Measurements from ENCODE around the gene MRPS18A.

MRPS18A gene

GRCh38 chr6:43699564-43700186 is 12.1 kb upstream of the MRPS18A start:
- DNase-seq (ENCODE audit: insufficient read length, low spot score) (no peak), FAIRE-seq (no peak)

GRCh38 chr6:43698584-43699349 is 11.2 kb upstream of the MRPS18A start:
- FAIRE-seq = no peak
- no peak for DNase-seq (ENCODE audit: insufficient read length, low spot score)

DNA sequence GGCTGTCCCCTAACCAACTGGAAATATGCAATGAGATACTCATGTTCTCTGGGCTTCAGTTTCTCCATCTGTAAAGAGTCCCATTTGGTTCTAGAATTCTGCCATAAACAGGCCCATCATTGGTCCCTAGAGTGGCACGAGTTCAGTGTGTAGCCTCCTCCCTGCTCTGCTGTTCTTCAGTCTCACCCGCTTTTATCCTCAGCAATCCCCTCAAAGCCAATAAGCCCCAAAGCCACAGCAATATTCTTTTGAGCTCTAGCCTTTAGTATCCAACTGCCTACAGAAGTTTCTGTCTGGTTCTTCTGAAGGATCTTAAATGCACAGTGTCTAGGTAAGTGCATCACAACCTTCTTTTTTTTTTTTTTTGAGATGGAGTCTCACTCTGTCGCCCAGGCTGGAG is 9.8 kb upstream of the MRPS18A start:
- no peak for FAIRE-seq
- no peak for DNase-seq (ENCODE audit: insufficient read length, low spot score)

- no peak for FAIRE-seq
- no peak for DNase-seq (ENCODE audit: insufficient read length, low spot score)
These were observed 8.3 kb upstream of the MRPS18A start for GRCh38 chr6:43695967-43696291.

DNA sequence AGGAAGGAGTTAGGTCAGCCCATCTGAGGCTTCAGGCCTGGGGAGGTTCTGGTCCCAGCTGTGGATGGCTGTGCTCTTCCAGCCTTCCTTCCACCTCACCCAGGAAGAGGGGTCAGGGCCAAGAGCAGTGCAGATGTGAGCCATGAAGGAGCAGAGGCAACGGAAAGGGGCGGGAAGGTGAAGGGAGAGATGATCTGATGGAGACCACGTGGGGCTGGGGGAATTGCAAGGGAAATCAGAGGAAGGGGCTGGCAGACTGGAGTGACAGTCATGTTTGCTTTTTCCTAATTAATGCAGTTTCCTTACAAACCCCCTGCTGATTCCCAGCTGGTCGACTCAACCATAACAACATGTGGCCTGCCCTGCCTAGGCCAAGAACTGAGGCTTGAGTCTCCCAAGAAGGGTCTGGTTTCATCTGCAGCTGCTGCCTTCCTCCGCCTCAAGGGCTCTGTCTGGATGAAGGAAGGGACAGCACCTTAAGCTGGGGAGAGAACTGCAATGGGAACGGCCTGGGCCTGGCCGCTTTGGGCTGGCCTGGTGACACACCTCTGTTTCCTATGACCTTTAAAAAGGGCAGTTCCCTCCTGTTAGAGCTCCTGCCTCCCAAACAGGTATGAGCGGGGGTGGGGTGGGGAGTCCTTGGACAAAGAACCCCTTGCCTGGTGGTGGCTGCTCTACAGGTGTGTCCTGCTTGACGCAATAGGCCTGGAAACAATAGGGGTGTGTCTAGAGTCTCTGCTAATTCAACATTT is 7.8 kb upstream of the MRPS18A start:
- DNase-seq (ENCODE audit: insufficient read length, low spot score) (no peak), FAIRE-seq (no peak)

DNA sequence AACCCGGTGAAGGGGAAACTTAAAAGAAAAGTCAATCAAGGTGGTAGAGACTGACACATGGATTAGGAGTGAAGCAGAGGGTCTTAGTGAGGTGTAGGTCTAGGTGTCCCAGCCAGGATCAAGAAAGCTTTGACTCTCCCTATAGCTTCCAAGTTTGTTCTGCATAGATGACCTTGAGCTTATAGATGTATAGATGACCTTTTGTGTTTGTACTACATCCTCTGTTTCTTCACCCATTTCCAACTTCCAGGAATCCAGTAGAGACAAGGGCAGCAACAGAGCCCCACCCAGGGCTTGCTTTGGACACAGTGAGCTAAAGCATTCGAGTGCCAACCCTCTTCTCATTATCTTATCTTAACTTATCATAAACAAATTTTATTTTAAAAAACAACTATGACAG is 1.8 kb upstream of the MRPS18A start:
- FAIRE-seq (no peak), DNase-seq (ENCODE audit: insufficient read length, low spot score) (no peak)

GRCh38 chr6:43687079-43687436 is 533 bp downstream of the MRPS18A start:
- DNase-seq (ENCODE audit: insufficient read length, low spot score) (no peak), FAIRE-seq (no peak)

GRCh38 chr6:43683708-43684455 is 3.7 kb downstream of the MRPS18A start:
- FAIRE-seq = peak; percentile 44
- DNase-seq (ENCODE audit: insufficient read length, low spot score) = no peak

- no peak for FAIRE-seq
- DNase-seq (ENCODE audit: insufficient read length, low spot score) = no peak
These were observed 4.7 kb downstream of the MRPS18A start for GRCh38 chr6:43682724-43683429.

GRCh38 chr6:43681303-43681702 is 6.3 kb downstream of the MRPS18A start:
- DNase-seq (ENCODE audit: insufficient read length, low spot score) (no peak), FAIRE-seq (no peak)

- DNase-seq (ENCODE audit: insufficient read length, low spot score) = no peak
- FAIRE-seq = no peak
These were observed 7.0 kb downstream of the MRPS18A start for GRCh38 chr6:43680308-43681200.

DNA sequence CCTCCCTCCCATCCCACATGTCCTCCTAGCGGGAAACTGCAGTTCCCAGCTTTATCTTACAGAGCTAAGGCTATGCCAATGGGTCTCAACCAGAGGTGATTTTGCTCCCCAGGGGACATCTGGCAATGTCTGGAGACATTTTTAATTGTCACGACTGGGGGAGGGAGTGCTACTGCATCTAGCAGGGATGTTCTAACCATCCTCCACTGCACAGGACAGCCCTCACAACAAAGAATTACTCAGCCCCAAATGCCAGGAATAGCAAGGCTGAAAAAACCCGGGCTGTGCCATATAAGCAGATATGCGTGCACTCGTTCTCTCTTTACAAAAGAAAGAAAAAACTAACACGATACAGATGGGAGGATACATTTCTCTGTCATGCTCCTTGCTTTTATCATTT is 8.5 kb downstream of the MRPS18A start:
- no peak for FAIRE-seq
- no peak for DNase-seq (ENCODE audit: insufficient read length, low spot score)

GRCh38 chr6:43678341-43678740 is 9.2 kb downstream of the MRPS18A start:
- no peak for DNase-seq (ENCODE audit: insufficient read length, low spot score)
- FAIRE-seq = no peak

DNA sequence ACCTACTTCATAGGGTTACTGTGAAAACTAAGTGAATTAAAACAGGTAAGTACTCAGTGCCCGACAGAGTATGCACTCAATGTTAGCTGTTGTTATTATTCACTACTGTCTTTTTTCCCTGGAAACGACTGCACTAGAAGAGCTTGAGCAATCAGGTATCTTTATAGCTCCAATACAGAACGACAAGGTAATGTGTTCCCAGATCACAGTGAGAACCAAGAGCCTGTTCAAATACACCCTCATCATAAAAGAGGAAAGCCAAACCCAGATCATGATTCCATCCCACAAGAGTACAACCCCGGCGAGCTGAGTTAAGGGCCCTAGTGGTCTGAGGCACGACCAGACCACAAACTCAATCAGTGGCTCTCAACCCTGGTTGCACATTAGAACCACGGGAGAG is 9.8 kb downstream of the MRPS18A start:
- DNase-seq (ENCODE audit: insufficient read length, low spot score) (no peak), FAIRE-seq (no peak)

DNA sequence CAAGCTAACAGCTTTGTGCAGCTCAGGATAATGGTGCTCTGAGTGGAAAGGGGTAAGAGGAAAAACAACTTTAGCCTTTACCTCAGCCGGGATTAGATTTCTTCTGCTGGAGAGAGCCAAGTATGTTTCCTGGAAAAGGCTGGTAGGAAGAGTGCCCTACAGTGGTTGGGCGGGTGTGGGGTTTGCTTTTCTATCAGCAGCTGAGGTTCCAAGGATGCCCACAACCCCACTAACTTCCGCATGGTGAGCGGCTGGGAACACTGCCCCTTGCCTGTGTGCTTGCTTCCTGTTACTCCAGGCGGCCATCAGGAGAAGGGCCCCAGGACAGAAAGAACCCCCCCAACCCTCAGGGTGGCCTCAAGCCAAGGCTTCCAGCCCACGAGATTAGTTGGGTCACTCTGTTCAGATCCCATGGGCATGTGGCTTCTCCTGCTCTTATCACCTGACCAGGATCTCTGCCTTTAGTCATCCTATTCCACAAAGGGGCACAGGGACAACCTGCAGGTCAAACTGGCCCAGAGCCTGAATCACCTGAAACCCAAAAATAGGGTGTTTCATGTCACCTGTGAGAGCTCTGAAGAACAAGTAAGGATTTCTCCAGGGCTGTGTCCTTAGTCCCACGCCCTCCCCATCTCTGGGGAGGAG is 10.5 kb downstream of the MRPS18A start:
- DNase-seq (ENCODE audit: insufficient read length, low spot score) (no peak), FAIRE-seq (no peak)

DNA sequence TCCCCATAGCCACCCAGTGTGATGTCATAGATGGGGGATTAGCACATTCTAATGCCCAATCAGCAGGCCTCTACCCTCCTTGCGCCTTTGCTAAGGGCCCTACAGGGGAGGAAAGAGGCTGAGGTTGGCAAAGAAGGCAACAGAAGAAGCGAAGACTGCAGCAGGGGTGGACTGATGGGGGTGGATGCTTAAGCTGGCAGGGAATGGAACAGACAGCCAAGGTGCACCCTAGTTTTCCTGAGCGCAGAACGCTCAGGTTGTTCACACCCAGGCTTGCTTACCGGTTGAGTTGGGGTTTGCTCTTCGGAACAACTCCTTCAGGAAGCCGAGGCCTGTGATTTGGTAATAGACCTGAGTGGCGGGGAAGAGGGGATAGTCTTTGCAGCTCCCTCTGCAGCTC is 12.7 kb downstream of the MRPS18A start:
- no peak for DNase-seq (ENCODE audit: insufficient read length, low spot score)
- FAIRE-seq = no peak

- FAIRE-seq (no peak), DNase-seq (ENCODE audit: insufficient read length, low spot score) (no peak)
These were observed 13.3 kb downstream of the MRPS18A start for GRCh38 chr6:43674291-43674690.

DNA sequence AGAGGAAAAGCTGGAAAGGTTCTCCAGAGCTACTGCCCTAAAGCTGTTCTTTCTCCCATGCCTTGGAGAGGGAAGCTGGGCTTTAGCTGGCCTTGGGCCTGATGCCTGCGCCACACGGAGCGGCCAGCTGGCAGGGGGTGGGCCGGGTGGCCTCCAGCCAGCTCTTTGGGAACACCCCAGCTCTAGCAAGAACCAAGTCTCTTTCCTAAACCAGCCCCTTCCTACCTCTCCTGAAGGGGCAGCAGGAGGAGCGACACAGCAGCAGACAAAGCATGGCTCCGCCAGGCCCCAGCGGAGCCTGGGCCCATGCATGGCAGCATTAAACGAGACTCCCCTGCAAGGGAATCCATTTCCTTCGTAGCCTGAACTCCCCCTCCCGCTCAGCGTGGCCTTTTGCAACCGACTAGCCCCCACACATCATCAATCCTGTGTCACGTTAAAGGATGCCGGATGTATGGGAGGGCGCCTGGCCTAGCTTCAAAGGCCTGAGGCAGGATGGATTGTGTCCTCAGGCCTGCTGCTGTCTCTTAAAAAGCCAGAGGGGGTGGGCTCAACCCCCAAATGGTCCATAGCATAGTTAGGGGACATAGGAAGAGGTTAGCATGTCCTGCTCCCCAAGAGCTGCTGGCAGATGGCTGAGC is 14.0 kb downstream of the MRPS18A start:
- FAIRE-seq (no peak), DNase-seq (ENCODE audit: insufficient read length, low spot score) (no peak)
